Effector memory CD4-positive, alpha-beta T cell (primary cell): ENCODE measurements around the gene CTSZ.

Experiments
- DNase-seq, 3 donors: peaks; one replicate each; pipeline ENCODE4 v3.0.0-alpha.2; 2020
- H3K27ac ChIP-seq: 2 replicates; pipeline ENCODE4 v1.7.0; 2013; ENCODE audit warnings: mild to moderate bottlenecking, low read length, moderate library complexity; ENCODE audit not compliant: insufficient read depth, poor library complexity, severe bottlenecking
- H3K27me3 ChIP-seq: replicated peaks from 2 replicates; pipeline ENCODE4 v1.7.0; 2013; ENCODE audit warnings: mild to moderate bottlenecking, low read length; ENCODE audit not compliant: insufficient read depth, control insufficient read depth, poor library complexity, severe bottlenecking
- H3K36me3 ChIP-seq: 2 replicates; pipeline ENCODE4 v1.7.0; 2013; ENCODE audit warnings: mild to moderate bottlenecking, low read length, moderate library complexity; ENCODE audit not compliant: control insufficient read depth, insufficient read depth
- H3K4me1 ChIP-seq: 2 replicates; pipeline ENCODE4 v1.7.0; 2013; ENCODE audit warnings: low read length, mild to moderate bottlenecking; ENCODE audit not compliant: control insufficient read depth, insufficient read depth, poor library complexity, severe bottlenecking
- H3K4me3 ChIP-seq: 2 replicates; pipeline ENCODE4 v1.7.0; 2013; ENCODE audit warnings: low read length, low read depth, mild to moderate bottlenecking; ENCODE audit not compliant: insufficient read depth, poor library complexity, severe bottlenecking
- H3K9me3 ChIP-seq: 2 replicates; pipeline ENCODE4 v1.7.0; 2013; ENCODE audit warnings: mild to moderate bottlenecking, low read length, moderate library complexity; ENCODE audit not compliant: control insufficient read depth

Gene CTSZ

DNA sequence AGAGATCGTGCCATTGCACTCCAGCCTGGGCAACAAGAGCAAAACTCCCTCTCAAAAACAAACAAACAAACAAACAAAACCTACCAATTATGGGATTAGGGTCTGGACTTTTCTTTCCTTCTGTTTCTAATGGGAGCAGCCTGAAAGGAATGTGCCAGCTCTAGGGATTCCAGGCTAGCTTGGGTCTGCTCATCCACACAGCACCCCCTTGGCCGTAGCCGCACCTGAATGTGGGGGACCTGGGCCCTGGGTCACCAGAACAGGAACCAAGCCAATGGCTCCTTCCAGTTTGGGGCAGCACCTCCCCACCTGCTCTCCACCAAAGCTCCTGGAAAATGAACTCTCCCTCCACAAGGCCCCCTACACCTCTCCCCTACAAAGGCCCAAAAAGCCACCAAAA, 6.7 kb downstream of the CTSZ start:
- Histone ChIP-seq H3K4me3 (no peak overlapping the region), H3K4me1 (peaks cover 13% of the 10 kb centered on the region), H3K27ac (no peak overlapping the region), H3K27me3 (no peaks in the 10 kb centered on the region), H3K9me3 (no peaks in the 10 kb centered on the region), H3K36me3 (peaks cover 25% of the 10 kb centered on the region)
- no peak for DNase-seq

DNA sequence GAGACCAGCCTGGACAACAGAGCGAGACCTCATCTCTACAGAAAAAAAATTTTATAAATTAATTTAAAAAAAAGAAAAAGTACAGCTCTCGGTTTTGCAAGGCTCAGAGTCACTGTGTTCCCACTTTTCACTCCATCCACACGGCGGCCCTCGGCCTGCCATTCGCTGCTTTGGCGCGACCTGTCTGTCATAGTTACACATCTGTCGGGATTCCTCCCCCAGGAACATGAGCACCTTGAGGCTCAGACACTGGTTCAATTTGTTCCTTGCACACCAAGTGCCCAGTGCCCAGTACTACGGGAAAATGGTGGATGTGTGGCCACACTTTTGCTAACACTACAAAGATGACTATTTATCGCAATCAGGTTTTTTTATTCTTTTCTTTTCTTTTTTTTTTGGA, 8.4 kb downstream of the CTSZ start:
- Histone ChIP-seq H3K27ac (no peak overlapping the region), H3K4me3 (no peak overlapping the region), H3K27me3 (no peaks in the 10 kb centered on the region), H3K4me1 (no peaks in the 10 kb centered on the region), H3K36me3 (peaks cover 38% of the 10 kb centered on the region), H3K9me3 (no peaks in the 10 kb centered on the region)
- no peak for DNase-seq

DNA sequence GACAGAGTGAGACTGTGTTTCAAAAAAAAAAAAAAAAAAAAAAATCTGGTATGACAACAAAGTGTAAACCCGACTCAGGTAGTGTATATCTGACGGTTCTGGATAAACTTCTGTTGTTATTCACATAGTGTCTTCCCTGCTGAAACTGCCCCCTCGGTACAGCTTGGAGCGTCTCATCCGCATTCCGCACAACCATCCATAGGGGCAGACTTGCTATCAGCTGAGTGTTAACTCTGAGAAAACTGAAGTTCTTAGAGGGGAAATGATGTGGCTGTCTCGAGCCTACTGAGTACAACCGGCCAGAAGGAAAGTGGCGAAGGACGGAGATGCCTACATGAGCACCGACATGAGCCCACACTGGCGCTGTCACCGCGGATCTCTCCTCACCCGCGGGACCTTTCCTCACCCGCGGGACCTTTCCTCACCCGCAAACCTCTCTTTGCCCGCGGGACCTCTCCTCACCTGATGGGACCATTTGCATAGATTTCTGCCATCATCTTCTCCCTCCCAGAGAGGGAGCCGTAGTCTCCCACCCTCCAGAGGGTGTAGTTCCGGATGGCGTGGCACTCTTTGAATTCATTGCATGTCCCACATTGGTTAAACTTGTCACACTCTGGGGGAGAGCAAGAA, 9.8 kb downstream of the CTSZ start:
- no peaks in the 10 kb centered on the region for H3K9me3 ChIP-seq
- H3K4me1 ChIP-seq = no peaks in the 10 kb centered on the region
- no peak overlapping the region for H3K27ac ChIP-seq
- no peak for DNase-seq
- H3K36me3 ChIP-seq = peaks cover 52% of the 10 kb centered on the region
- H3K4me3 ChIP-seq = no peak overlapping the region
- no peaks in the 10 kb centered on the region for H3K27me3 ChIP-seq

DNA sequence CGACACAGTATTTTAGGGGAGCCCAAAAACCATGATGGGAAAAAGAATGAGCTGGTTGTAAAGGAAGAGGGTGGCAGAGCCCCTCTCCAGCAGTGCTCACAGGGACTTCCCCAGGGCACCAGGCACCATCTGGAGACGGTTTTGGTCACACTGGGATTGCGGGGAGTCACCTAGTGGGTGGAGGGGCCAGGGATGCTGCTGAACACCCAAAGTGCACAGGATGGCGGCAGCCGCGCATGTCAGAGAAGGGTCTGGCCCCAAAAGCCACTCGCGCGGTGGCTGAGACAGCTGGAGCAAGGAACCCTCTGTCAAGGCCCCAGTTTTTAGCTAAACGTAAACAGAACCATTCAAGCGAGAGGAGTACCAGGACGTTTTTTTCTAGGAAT, 10.8 kb downstream of the CTSZ start:
- Histone ChIP-seq H3K9me3 (no peaks in the 10 kb centered on the region), H3K4me1 (no peaks in the 10 kb centered on the region), H3K36me3 (peaks cover 58% of the 10 kb centered on the region), H3K27ac (no peak overlapping the region), H3K27me3 (no peaks in the 10 kb centered on the region), H3K4me3 (no peak overlapping the region)
- no peak for DNase-seq

DNA sequence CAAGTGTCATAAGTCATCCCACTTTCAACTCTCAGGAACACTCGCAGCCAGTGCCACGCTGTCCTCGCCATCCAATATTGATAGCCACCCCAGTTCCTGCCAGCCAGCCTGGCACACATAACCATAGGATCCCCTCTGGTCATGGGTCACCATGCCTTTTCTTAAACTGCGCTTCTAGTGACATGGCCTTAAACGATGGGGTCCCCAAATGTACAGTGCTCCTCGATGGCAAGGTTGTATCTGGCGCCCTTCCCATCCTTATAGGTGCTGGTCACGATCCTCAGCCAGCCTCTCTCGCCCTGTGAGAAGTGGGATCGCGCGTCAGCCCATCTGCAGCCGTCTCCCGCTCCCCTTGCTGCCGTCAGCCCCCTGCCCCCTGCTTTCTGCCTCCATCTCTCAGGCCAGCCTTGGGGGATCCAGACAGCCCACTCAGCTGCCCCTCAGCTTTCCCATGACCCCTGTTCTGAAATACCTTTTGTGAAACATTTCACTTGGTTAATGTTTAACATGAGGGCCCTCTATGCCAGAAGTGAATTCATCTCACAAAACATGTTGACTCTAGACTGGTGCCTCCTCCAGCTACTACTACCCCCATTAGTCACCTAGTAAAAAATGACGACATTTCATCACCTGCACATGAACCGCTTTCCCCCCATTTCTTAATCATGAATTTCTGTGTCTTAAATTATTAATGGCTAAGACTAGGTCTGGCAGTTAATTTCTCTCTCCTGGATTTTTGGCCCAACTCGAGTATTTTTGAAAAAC, 11.4 kb downstream of the CTSZ start:
- Histone ChIP-seq H3K27me3 (no peaks in the 10 kb centered on the region), H3K4me1 (no peaks in the 10 kb centered on the region), H3K4me3 (no peak overlapping the region), H3K36me3 (peaks cover 62% of the 10 kb centered on the region), H3K9me3 (no peaks in the 10 kb centered on the region), H3K27ac (no peak overlapping the region)
- no peak for DNase-seq

DNA sequence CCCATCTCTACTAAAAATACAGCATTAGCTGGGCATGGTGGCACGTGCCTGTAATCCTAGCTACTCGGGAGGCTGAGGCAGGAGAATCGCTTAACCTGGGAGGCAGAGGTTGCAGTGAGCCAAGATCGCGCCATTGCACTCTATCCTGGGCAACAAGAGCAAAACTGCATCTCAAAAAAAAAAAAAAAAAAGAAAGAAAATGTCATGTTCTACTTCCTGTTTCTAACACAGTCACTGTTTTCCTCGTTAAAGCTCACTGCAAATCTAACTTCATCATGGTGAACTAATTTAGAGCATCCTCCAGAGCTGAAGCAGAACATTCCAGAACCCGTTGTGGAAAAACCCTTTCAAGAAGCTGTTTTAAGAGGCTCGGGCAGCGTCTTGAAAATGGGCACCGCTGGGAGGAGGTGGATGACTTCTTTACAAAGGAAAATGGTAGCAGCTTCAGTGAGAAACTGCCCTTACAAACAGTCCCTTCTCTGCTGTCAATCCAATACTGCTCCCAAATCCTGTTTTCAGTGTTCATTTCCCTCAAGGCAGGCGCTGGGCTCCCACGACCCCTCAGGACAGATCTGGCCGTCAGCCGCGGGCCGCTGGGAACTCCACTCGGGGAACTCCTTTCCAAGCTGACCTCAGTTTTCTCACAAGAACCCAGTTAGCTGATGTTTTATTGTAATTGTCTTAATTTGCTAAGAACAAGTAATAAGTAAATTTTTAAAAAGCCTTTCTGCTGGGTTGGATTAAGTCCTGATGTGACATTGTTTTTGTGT, 12.5 kb downstream of the CTSZ start:
- H3K27ac ChIP-seq = no peak overlapping the region
- no peaks in the 10 kb centered on the region for H3K4me1 ChIP-seq
- H3K9me3 ChIP-seq = no peaks in the 10 kb centered on the region
- no peaks in the 10 kb centered on the region for H3K27me3 ChIP-seq
- peaks cover 72% of the 10 kb centered on the region for H3K36me3 ChIP-seq
- DNase-seq = no peak
- no peak overlapping the region for H3K4me3 ChIP-seq

DNA sequence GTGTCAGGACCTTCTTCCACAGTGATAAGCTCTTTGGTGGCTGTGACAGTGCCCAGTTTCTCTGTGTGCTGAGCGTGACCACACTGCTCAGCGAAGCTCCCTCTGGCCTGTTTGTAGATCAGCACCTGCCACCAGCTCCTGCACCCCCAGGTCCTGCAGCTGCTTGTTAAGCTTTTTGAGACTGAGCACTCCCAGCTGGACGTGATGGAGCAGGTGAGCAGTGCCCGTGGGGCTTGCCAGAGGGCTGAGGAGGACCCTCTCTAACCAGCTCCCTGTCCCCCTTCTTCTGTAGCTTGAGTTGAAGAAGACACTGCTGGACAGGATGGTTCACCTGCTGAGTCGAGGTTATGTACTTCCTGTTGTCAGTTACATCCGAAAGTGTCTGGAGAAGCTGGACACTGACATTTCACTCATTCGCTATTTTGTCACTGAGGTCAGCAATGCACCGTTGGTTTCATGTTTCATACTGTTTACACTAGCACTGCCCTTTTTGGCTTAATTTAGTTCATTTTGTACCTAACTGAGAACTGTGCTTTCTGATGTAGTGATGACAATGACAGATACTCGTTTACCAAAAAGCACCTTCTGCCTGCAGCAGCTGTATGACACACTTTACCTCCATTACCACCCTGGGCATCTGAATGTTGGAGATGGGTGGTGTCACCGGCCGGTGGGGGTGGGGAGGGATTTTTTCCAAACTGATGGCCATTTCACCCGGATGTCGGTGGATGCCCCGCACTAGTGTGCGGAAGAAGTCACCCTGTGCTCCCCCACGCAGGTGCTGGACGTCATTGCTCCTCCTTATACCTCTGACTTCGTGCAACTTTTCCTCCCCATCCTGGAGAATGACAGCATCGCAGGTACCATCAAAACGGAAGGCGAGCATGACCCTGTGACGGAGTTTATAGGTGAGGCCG, 13.5 kb downstream of the CTSZ start:
- no peaks in the 10 kb centered on the region for H3K4me1 ChIP-seq
- peaks cover 82% of the 10 kb centered on the region for H3K36me3 ChIP-seq
- DNase-seq = no peak
- H3K27me3 ChIP-seq = no peaks in the 10 kb centered on the region
- H3K4me3 ChIP-seq = no peak overlapping the region
- no peak overlapping the region for H3K27ac ChIP-seq
- no peaks in the 10 kb centered on the region for H3K9me3 ChIP-seq

DNA sequence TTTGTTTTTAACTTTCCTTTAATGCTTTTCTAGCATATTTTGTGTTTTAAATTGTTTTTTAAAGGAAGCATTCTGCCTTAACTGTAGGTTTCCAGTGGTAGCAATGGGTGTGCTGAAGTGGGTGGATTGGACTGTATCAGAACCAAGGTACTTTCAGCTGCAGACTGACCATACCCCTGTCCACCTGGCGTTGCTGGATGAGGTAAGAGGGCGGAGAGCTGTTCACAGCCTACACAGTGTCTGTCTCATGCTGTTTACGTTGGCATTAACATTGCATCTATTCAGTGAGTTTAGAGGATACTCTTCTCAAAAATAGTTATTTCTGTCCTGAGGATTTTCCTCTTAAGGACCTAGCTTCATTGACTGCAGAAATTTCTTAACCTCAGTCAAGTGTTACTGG, 14.1 kb downstream of the CTSZ start:
- Histone ChIP-seq H3K27ac (no peak overlapping the region), H3K36me3 (peaks cover 89% of the 10 kb centered on the region), H3K4me3 (no peak overlapping the region), H3K9me3 (no peaks in the 10 kb centered on the region), H3K4me1 (no peaks in the 10 kb centered on the region), H3K27me3 (no peaks in the 10 kb centered on the region)
- DNase-seq = no peak

DNA sequence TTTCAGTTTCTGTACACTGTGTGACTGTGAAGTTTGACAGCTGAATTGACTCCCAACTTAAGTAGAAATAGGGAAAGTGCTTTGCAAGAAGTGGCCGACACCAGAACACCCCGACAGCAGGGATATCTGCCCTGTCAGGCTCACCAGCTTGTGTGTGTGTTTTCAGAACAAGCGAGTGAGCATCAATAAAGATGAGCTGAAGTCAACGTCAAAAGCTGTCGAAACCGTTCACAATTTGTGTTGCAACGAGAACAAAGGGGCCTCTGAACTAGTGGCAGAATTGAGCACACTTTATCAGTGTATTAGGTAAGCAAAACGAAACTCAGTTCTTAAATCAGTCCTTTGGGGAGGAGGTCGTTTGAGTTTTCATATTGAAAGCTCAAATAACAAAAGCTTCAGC, 15.3 kb downstream of the CTSZ start:
- H3K9me3 ChIP-seq = no peaks in the 10 kb centered on the region
- no peak overlapping the region for H3K27ac ChIP-seq
- no peak overlapping the region for H3K4me3 ChIP-seq
- no peaks in the 10 kb centered on the region for H3K27me3 ChIP-seq
- peaks cover 96% of the 10 kb centered on the region for H3K36me3 ChIP-seq
- H3K4me1 ChIP-seq = no peaks in the 10 kb centered on the region
- no peak for DNase-seq
